Myocyte (in vitro differentiated cells): ENCODE measurements around the gene TRIM74. TPM values are rescaled to one million over a fixed set of nuclear protein-coding genes. Genes with fewer than 3 reads are reported as not detected.
"Not testable (repeated sequence)": the region's sequence is repeated elsewhere in the genome, so short reads cannot be mapped to it uniquely, and the experiment has no call there.

ENCODE experiments used
- DNase-seq: peaks from one replicate; pipeline ENCODE4 v3.0.0-alpha.2; 2012; ENCODE audit warnings: low read depth
- polyA plus RNA-seq: library from polyadenylated mRNA; unstranded; fragments of >200 nt; gene quantifications from one replicate; pipeline ENCODE4 v1.2.1, GENCODE V29; 2012; ENCODE audit warnings: missing spikeins
- total RNA-seq: library from RNA; depleted of rRNA; stranded (reverse); fragments of >200 nt; gene quantifications from 2 replicates; pipeline ENCODE4 v1.2.3, GENCODE V29; 2014

Gene TRIM74
- total RNA-seq = not detected in 2 replicates
- polyA plus RNA-seq = 0.49 TPM

DNA sequence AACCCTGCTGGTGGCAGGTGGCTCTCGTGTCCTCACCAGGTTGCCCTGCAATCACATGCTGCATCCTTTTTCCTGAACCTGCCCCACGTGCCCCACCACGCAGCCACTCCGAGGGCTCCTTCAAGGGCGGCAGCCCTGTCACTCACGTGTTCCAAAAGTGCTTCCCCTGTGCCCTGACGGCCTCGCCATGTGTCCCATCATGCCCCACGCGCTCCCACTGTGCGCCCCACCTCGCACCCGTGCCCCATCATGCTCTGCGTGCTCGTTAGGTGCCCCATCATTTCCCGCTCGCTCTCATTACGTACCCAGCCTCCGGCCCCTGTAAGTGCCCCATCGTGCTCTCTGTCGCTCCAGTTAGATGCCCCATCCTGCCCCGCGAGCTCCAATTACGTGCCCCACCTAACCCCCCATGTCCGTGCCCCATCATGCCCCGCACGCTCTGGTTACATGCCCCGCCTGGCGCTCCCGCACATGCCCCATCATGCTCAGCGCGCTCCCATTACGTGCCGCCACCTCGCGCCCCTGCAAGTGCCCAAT, at the start of gene TRIM74:
Gene TRIM74, minus strand, starts transcription at position 487 of the 537 bp plus-strand sequence. CDS start 3,309 bp downstream, outside the sequence.
- DNase-seq = not testable (repeated sequence)

DNA sequence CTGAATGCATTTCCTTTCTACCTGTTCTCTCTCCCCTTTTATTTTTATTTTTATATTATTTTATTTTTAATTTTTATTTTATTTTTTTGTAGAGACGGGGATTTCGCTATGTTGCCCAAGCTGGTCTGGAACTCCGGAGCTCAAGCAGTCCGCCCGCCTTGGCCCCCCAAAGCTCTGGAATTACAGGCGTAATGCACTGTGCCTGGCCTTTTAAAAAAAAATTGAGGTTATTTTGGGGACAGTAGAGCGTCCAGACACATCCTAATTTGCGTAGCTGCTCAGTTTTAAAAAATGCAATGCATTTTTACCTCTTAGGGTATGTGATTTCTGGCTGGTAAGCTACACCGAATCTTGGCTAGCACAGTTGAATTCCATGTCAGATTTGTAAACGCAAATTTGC, 37.2 kb upstream of the TRIM74 start:
- DNase-seq = peak; percentile 0

DNA sequence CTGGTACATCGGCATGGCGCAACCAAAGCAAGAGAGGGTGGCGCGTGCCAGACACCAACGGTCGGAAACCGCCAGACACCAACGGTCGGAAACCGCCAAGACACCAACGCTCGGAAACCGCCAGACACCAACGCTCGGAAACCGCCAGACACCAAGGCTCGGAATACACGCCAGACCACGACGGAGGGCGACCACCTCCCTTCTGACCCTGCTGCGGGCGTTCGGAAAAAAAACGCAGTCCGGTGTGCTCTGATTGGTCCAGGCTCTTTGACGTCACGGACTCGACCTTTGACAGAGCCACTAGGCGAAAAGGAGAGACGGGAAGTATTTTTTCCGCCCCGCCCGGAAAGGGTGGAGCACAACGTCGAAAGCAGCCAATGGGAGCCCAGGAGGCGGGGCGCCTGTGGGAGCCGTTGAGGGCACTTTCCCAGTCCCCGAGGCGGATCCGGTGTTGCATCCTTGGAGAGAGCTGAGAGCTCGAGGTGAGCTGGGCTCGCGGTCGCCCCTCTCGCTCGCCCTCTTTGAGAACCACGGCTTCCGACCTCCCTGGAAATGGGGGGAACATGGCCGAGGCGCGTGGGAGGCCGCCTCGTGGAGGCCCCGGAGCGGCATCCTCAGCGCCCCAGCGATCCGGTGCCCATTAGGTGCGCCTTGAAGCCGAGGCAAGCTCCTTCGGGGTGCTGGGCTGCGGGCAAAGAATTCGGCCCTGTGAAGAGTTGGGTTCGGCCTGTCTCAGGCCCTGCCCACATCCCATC, 36.6 kb upstream of the TRIM74 start:
- not testable (repeated sequence) for DNase-seq

DNA sequence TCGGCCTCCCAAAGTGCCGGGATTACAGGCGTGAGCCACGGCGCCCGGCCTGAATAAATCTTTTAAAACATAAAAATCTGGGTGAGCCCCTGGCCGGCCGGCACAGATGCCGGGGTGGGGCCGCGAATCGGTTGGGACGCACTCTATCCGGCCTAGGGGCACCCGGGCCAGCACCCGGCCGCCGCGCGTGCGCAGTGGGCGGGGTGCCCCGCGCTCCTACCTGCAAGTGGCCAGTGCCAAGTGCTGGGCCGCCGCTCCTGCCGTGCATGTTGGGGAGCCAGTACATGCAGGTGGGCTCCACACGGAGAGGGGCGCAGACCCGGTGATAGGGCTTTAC, 36.1 kb upstream of the TRIM74 start:
- DNase-seq = not testable (repeated sequence)

DNA sequence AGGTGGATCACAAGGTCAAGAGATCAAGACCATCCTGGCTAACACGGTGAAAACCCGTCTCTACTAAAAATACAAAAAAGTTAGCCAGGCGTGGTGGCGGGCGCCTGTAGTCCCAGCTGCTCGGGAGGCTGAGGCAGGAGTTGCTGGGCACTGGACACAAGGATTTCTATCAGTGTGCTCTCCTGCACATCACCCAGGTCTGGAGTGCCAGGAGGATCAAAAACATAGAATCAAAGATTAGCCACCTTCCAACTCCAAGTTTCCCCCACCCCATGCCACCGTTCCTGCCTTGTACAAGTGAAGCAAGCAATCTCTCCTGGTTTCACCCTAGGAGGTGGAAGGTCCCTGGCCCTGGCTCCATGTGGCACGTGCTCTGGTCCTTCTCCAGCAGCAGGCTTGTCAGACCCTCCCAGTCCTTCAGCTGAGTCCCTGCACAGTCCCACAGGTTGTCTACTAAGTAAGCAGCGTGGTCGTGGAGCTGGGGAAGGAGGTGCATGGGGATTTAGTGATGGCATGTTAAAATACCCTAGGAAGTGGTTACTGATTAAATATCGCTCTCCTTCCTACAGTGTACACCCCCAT, 28.7 kb upstream of the TRIM74 start:
- not testable (repeated sequence) for DNase-seq

DNA sequence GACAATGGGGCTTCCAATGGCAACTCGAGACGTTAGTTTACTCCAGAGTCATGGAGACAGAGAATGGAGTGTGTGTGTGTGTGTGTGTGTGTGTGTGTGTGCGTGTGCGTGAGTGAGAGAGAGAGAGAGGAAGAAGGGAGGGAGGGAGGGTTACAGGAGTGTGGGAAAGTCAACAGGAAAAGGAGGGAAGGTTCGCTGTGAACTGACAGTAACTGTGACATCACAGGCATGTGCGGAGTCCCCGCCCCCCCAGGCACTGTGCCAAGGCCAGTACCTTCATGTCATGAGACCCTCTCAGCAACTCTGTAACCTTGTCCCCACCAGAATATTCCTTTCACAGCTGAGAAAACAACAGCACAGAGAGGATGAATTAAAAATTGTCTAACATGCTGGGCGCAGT, 28.2 kb upstream of the TRIM74 start:
- DNase-seq = not testable (repeated sequence)

DNA sequence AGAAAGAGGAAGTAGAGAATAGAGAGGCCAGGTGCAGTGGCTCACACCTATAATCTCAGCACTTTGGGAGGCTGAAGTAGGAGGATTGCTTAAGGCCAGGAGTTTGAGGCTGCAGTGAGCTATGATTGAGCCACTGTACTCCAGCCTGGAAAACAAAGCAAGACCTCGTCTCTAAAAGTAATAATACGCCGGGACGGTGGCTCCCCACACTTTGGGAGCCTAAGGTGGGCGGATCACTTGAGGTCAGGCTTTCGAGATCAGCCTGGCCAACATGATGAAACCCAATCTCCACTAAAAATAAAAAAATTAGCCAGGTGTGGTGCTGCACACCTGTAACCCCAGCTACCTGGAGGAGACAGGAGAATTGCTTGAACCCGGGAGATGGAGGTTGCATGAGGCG, 26.2 kb upstream of the TRIM74 start:
- not testable (repeated sequence) for DNase-seq

DNA sequence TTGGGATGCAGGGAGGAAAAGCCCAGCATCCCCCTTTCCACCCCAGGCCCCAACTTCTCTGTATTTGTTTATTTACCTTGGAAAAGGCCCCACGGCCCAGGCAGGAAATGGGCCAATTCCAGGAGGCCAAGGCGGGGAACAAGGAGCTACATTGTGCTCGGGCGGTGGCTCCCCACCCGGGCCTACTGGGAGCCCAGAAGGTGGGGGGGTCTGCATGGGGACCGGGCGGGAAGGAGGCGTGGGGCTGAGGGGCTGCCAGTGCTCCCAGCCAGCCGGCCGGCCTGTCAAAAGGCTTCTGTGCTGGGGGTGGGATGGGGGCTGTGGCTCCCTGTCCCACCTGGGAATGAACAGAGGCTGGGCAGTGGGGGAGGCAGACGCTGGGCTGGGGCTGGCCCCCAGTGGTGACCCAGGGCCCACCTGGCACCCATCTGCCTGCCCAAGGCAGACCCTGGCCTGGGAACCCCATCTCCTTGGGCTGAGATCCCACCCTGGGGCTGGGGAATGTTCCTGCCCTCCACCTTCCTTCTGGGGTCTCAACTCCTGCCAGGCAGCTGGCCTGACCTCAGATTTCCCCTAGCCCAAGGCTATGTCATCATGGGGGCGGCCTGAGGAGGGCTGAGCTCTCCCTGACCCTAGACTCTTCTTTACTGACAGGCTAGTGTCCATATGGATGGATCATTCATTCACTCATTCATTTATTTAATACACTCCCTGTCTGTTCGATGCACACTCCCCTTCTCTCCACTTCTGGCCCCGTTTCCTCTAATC, 21.1 kb upstream of the TRIM74 start:
- not testable (repeated sequence) for DNase-seq

DNA sequence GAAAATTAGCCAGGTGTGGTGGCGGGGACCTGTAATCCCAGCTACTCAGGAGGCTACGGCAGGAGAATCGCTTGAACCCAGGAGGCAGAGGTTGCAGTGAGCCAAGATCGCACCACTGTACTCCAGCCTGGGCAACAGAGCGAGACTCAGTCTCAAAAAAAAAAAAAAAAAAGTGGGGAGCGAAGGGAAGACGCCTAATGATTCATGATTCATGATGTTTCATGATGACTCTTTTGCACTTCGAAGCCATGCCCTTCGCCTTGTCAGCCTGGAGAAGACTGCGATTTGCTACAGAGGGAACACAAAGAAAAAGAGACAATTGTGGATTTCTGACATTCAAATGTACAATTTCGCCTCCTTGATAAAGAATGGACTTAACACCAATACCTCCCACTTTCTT, 12.8 kb upstream of the TRIM74 start:
- not testable (repeated sequence) for DNase-seq

DNA sequence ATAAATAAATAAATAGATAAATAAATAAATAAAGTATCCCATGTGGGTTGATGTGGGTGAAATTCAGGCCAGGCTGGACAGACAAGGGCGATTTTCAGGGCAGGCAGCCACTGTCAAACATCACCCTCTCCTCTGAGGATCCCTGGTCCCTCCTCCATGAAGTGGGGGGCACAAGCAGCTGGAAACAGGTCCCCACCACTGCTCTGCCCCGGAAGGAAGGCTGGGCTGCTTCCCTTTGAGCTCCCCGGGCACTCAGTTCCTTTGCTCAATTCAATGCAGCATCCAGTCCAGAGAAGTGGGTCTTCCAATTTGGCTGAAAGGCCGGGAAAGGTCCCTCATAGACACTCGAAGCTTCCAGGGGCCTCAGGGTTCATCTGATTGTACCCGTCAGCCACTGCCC, 11.1 kb upstream of the TRIM74 start:
- DNase-seq = not testable (repeated sequence)

DNA sequence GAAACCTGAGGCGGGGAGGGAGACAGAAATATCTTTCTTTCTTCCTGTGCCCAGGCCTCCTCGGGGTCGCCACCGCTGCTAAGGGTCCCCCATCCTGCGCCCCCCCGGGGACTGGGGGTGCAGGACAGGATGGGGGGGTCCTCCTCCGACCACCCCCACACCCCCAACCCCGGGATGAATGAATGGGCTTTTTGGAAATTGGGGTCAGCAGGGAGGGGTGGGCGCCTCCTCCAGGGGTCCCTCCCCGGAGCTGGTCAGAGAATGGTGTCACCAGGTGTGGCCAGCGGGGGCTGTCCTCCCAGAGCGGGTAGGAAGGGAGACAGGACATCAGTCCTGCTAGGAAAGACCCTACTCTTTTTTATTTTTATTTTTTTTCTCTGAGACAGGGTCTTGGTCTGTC, 7.2 kb upstream of the TRIM74 start:
- DNase-seq = not testable (repeated sequence)

DNA sequence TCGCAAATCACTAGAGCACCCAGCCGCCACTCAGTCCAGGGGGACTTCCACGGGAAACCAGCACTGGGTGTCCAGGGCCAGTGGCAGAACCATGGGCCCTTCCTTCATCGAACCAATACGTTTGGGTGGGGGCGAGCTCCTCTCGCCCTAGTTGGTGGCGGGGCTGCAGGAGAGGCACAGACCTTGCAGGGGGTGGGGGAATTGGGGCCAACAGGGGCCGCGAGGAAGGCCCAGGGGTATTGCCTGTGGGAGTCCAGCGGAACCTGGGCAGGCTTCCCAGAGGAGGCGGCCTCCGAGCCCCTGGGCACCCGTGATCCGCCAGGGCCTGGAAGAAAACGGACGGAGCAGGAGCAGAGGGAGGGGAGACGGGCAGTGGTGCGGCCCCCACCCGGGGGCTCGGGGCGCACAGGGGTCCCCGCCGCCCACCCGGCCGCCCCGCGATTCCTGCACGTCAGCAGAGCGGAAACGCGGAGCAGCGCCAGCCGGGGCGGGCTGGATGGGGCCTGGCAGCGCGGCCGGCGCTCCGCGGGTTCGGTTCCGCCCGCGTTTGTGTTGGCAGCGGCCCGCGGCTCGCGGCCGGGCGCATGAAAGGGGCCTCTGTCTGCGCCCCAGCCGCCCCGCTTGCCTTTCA, 6.5 kb upstream of the TRIM74 start:
- not testable (repeated sequence) for DNase-seq

DNA sequence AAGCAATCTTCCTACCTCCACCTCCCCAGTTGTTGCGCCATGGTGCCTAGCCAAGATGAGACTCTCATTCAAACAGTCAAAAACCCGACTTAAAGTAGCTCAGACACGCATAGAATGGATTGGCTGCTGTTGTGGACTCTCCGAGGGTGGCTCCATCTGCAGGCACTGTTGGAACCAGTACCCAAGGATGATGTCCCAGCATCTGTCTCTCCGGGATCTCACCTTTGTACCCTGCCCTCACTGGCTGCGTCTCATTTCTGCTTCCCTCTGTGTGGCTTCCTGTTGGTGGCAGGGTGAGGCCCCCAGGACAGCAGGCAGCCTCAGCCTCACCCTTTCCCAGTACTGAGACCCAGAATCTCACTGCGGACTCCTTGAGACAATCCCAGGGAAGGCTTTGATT, 5.5 kb upstream of the TRIM74 start:
- not testable (repeated sequence) for DNase-seq

DNA sequence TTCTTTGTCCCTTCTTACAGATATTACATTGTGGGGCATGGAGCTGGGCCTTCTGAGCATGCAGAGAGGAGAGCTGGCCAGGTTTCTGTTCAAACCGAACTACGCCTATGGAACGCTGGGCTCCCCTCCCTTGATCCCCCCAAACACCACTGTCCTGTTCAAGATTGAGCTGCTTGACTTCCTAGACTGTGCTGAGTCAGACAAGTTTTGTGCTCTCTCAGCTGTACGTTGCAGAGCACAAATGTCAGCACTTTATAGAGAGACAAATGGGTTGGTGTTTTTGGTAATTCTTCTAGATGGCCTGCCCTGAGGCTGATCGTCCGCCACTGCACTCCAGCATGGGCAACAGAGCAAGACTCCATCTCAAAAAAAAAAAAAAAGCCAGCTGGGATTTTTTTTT, 2.2 kb upstream of the TRIM74 start:
- DNase-seq = not testable (repeated sequence)

DNA sequence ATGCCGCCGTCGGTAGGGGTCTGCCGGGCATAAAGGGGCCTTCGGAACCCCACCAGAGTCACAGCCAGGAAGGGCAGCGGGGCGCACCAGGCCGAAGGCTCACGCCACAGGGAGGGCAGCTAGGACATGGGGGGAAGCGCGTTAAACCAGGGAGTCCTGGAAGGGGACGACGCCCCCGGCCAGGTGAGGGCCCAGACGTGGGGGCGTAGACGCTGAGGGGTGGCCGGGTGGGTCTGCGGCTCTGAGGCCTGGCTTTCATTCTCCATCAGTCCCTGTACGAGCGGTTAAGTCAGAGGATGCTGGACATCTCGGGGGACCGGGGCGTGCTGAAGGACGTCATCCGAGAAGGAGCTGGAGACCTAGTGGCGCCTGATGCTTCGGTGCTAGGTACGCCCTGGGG, 422 bp upstream of the TRIM74 start:
- DNase-seq = not testable (repeated sequence)

DNA sequence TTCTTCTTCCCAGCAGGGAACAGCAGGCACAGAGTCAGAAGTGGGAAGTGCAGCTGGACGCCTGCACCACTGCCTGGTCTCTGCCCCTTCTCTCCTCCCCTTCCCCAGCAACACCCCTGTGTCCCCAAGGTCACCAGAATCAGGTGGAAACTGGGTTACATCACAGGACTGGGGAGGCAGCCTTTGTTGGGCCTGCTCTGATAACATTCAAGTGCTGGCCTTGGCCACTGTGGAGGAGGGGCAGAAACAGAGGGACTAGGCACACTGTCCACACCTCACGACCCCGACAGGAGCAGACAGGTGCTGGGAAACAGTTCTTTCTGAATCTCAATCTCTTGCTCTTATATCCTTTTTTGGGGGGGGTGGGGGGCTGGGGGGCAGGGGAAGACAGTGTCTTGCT, 2.4 kb downstream of the TRIM74 start:
- DNase-seq = not testable (repeated sequence)

DNA sequence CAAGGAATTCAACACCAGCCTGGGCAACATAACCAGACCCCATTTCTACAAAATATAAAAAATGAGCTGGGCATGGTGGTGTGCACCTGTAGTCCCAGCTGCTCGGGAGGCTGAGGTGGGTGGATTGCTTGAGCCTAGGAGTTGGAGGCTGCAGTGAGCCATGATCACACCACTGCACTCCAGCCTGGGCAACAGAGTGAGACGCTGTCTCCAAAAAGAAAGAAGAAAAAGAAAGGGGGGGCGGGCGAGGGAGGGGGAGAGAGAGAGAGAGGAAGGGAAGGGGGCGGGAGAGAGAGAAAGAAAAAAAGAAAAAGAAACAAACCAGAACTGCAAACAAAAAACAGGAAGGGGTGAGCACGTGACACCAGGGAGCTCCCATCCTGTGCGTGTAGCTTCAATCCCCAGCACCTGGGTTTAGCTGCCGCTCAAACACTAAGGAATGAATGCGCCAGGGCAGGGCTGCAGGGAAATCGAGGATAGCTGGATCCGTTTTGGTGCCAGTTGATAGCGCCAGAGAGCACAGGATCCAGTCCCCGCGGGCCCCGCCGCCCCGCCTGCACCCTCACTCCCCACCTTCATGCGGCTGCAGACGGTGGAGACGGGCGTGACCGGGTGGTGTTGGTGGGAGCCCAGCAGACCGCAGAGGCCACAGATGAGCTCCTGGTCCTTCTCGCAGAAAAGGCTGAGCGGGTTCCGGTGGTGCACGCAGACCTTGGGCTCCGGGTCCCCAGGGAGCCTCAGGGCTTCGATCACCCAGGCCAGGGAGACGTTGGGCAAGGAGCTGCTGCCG, 3.9 kb downstream of the TRIM74 start:
- DNase-seq = not testable (repeated sequence)

DNA sequence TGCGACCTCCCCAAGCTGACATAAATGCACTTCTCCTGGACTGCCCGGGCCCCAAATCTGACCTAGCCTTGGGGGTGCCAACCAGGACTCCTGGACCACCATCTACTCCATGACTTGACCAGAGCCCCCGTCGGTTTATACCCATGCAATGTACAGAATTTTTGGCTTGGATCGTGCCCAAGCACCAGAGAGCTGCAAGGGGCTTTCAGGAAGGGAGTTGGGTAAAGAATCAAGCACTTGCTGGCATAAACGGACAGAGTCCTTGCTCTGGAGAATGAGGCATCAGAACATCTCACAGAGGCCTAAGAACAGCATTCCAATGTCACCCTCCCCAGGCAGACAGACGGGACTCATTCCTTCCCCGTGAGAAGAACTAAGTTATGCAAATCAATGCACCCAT, 6.2 kb downstream of the TRIM74 start:
- DNase-seq = not testable (repeated sequence)

DNA sequence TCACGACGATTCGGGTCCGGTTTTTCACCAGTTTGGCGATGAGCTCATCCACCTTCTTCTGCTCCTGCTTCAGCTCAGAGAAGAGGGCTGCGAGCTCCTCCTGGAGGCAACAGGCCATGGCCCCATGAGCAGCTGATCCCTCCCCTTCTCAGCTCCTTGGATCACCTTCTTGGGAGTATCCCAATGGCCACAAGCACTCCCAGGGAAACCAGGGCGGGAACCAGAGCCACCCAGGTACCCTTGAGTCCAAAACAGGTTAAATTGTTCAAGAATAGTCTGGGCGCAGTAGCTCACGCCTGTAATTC, 8.0 kb downstream of the TRIM74 start:
- not testable (repeated sequence) for DNase-seq

DNA sequence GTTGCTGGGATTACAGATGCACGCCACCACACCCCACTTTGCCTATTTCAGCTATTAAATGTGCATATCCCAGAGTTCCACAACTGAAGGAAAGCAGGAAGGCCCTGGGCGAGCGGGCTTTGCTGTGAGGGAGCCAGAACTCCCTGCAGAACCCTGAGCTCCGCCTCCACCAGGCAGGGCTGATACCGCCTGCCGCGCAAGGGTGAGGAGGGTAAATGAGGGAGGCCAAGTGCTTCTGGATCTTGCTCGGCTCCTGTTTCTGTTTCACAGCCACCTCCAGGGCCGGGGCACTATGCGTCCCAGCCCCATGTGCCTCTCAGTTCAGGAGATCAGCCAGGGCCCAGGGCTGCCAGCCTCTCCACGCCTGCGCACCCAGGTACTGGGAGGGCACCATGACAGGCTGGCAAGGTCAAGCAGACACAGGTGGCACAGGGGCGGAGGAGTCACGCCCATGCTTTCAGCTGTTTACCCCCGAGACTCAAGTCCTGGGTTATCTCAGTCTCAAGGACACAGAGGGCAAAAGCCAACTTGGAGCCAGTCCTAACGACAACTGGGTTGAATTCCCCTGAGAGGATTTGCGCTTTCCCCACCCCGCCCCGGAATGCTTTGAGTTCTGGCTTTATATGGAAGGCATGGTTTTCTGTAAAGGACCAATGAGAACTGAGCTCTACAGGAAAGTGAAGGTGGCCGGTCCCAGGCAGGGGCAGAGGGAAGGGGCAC, 8.5 kb downstream of the TRIM74 start:
- not testable (repeated sequence) for DNase-seq
